GM23248 (cell line): ENCODE data around the gene NOTCH1. TPM values are rescaled to one million over a fixed set of nuclear protein-coding genes. Genes with fewer than 3 reads are reported as not detected.

ENCODE experiments used
- DNase-seq: peaks from one replicate; pipeline ENCODE4 v3.0.0-alpha.2; 2015
- H2AFZ ChIP-seq: fragments of 200-600 bp; sonication (generic); 2 replicates; pipeline ENCODE4 v1.6.1; 2016; ENCODE audit warnings: antibody characterized with exemption
- H3F3A ChIP-seq: fragments of 200-600 bp; sonication (generic); 2 replicates; pipeline ENCODE4 v1.6.1; 2016; ENCODE audit warnings: mild to moderate bottlenecking, antibody characterized with exemption, mixed run types; ENCODE audit not compliant: insufficient read depth
- H3K27ac ChIP-seq: fragments of 200-600 bp; sonication (generic); 2 replicates; pipeline ENCODE4 v1.5.1; 2016; ENCODE audit warnings: mild to moderate bottlenecking
- H3K27me3 ChIP-seq: fragments of 200-600 bp; sonication (generic); replicated peaks from 2 replicates; pipeline ENCODE4 v1.6.1; 2016; ENCODE audit warnings: mild to moderate bottlenecking; ENCODE audit not compliant: insufficient read depth
- H3K36me3 ChIP-seq: fragments of 200-600 bp; sonication (generic); 2 replicates; pipeline ENCODE4 v1.6.1; 2016; ENCODE audit warnings: low read depth, mild to moderate bottlenecking
- H3K4me1 ChIP-seq: fragments of 200-600 bp; sonication (generic); 2 replicates; pipeline ENCODE4 v1.6.1; 2016; ENCODE audit warnings: mild to moderate bottlenecking; ENCODE audit not compliant: insufficient read depth
- H3K4me2 ChIP-seq: fragments of 200-600 bp; sonication (generic); one replicate; pipeline ENCODE4 v1.6.1; 2016; ENCODE audit warnings: mild to moderate bottlenecking; ENCODE audit not compliant: unreplicated experiment
- H3K4me3 ChIP-seq: fragments of 200-600 bp; sonication (generic); 2 replicates; pipeline ENCODE4 v1.5.1; 2016; ENCODE audit warnings: mild to moderate bottlenecking
- H3K79me2 ChIP-seq: fragments of 200-600 bp; sonication (generic); 2 replicates; pipeline ENCODE4 v1.6.1; 2016; ENCODE audit warnings: mild to moderate bottlenecking; ENCODE audit not compliant: insufficient read depth
- H3K9ac ChIP-seq: fragments of 200-600 bp; sonication (generic); 2 replicates; pipeline ENCODE4 v1.6.1; 2016; ENCODE audit warnings: mild to moderate bottlenecking
- H3K9me2 ChIP-seq: fragments of 200-600 bp; sonication (generic); 2 replicates; pipeline ENCODE4 v1.6.1; 2016; ENCODE audit warnings: mixed run types, mild to moderate bottlenecking, moderate library complexity; ENCODE audit not compliant: insufficient read depth
- H3K9me3 ChIP-seq: fragments of 200-600 bp; sonication (generic); one replicate; pipeline ENCODE4 v1.6.1; 2017; ENCODE audit warnings: low read depth
- H4K20me1 ChIP-seq: fragments of 200-600 bp; sonication (generic); 2 replicates; pipeline ENCODE4 v1.6.0; 2016; ENCODE audit not compliant: insufficient read depth
- EZH2 ChIP-seq: fragments of 200-600 bp; sonication (generic); IDR thresholded peaks from 2 replicates; pipeline ENCODE4 v1.6.1; 2018; ENCODE audit warnings: antibody characterized with exemption, mild to moderate bottlenecking; ENCODE audit not compliant: insufficient read depth, poor library complexity, severe bottlenecking
- EZH2phosphoT487 ChIP-seq: fragments of 200-600 bp; sonication (generic); IDR thresholded peaks from 2 replicates; pipeline ENCODE4 v1.6.1; 2018; ENCODE audit warnings: antibody characterized with exemption, moderate library complexity, mild to moderate bottlenecking, low read depth; ENCODE audit not compliant: insufficient read depth
- WGBS, 2 experiments: methylation state at CpG; one replicate each; pipeline ENCODE4 v1.1.6; 2015 to 2017; ENCODE audit warnings: low lambda C conversion rate in 2 of 2, low coverage in 1 of 2; ENCODE audit errors: missing lambda C conversion rate in 2 of 2; 5-methylcytosine and 5-hydroxymethylcytosine counted together
- in situ Hi-C: fragments of 300-500 bp; cut with MboI; formaldehyde crosslinking; loops from 2 replicates; pipeline ENCODE4 v1.15.0; 2020
- polyA plus RNA-seq: library from polyadenylated mRNA; unstranded; fragments of >200 nt; fragmentation: Nextera tagmentation; extraction: Ambion mirVana; gene quantifications from 2 replicates; pipeline ENCODE4 v1.2.1, GENCODE V29; 2016
- total RNA-seq: library from RNA; depleted of rRNA; stranded (reverse); fragments of >200 nt; shearing (Covaris generic); gene quantifications from 2 replicates; pipeline ENCODE4 v1.2.3, GENCODE V29; 2014

Gene NOTCH1
- total and polyA plus RNA-seq, 2 experiments from 2014 or later = 1.5 to 5.7 TPM

- no peak overlapping the region for H3K9ac ChIP-seq
- no peak overlapping the region for H2AFZ ChIP-seq
- no peaks in the 10 kb centered on the region for H3K79me2 ChIP-seq
- H4K20me1 ChIP-seq = no peaks in the 10 kb centered on the region
- H3K36me3 ChIP-seq = no peaks in the 10 kb centered on the region
- H3K9me2 ChIP-seq = no peaks in the 10 kb centered on the region
- no peaks in the 10 kb centered on the region for H3K4me1 ChIP-seq
- no peak overlapping the region for H3K27ac ChIP-seq
- no peak overlapping the region for H3K4me2 ChIP-seq
- WGBS, 2 experiments = 90 to 93% methylated on average over 27 to 32 of the region's 35 CpGs
- DNase-seq = no peak
- in situ Hi-C loops = no loop called here
- H3F3A ChIP-seq = no peaks in the 10 kb centered on the region
- no peak for TF ChIP-seq EZH2phosphoT487
- no peak for TF ChIP-seq EZH2
- H3K27me3 ChIP-seq = no peaks in the 10 kb centered on the region
- no peaks in the 10 kb centered on the region for H3K9me3 ChIP-seq
- H3K4me3 ChIP-seq = no peak overlapping the region
Measured at GRCh38 chr9:136532799-136533774, 12.8 kb downstream of the NOTCH1 start.

GRCh38 chr9:136531904-136532798 is 13.7 kb downstream of the NOTCH1 start:
- Histone ChIP-seq H3K27me3 (no peaks in the 10 kb centered on the region), H3K9me2 (no peaks in the 10 kb centered on the region), H3K4me1 (no peaks in the 10 kb centered on the region), H2AFZ (no peak overlapping the region), H3K27ac (no peak overlapping the region), H3K4me3 (no peak overlapping the region), H3K79me2 (no peaks in the 10 kb centered on the region), H3K9ac (no peak overlapping the region), H4K20me1 (no peaks in the 10 kb centered on the region), H3K36me3 (no peaks in the 10 kb centered on the region), H3K9me3 (no peaks in the 10 kb centered on the region), H3F3A (no peaks in the 10 kb centered on the region), H3K4me2 (no peak overlapping the region)
- TF ChIP-seq EZH2 = no peak
- no peak for TF ChIP-seq EZH2phosphoT487
- WGBS, 2 experiments = 92 to 94% methylated on average over 33 to 37 of the region's 39 CpGs
- no peak for DNase-seq
- in situ Hi-C loops = no loop called here

- Histone ChIP-seq H2AFZ (no peak overlapping the region), H4K20me1 (no peaks in the 10 kb centered on the region), H3K4me1 (no peaks in the 10 kb centered on the region), H3K27ac (no peak overlapping the region), H3K4me2 (no peak overlapping the region), H3K36me3 (no peaks in the 10 kb centered on the region), H3K9me2 (no peaks in the 10 kb centered on the region), H3K27me3 (no peaks in the 10 kb centered on the region), H3K4me3 (no peak overlapping the region), H3K79me2 (no peaks in the 10 kb centered on the region), H3K9me3 (no peaks in the 10 kb centered on the region), H3K9ac (no peak overlapping the region), H3F3A (no peaks in the 10 kb centered on the region)
- in situ Hi-C loops = no loop called here
- 92 to 93% methylated on average over 34 to 36 of the region's 37 CpGs for WGBS, 2 experiments
- no peak for TF ChIP-seq EZH2phosphoT487
- TF ChIP-seq EZH2 = no peak
- DNase-seq = no peak
Measured at GRCh38 chr9:136531186-136531903, 14.5 kb downstream of the NOTCH1 start.

GRCh38 chr9:136530461-136531089 is 15.3 kb downstream of the NOTCH1 start:
- Histone ChIP-seq H3K4me2 (no peak overlapping the region), H3K4me1 (no peaks in the 10 kb centered on the region), H3K9me3 (no peaks in the 10 kb centered on the region), H3K9me2 (no peaks in the 10 kb centered on the region), H3K36me3 (no peaks in the 10 kb centered on the region), H3K4me3 (no peak overlapping the region), H3K79me2 (no peaks in the 10 kb centered on the region), H3F3A (no peaks in the 10 kb centered on the region), H3K27ac (no peak overlapping the region), H4K20me1 (no peaks in the 10 kb centered on the region), H2AFZ (no peak overlapping the region), H3K9ac (no peak overlapping the region), H3K27me3 (no peaks in the 10 kb centered on the region)
- WGBS, 2 experiments = 69 to 74% methylated on average over 20 of the region's 20 CpGs
- no peak for TF ChIP-seq EZH2phosphoT487
- no peak for TF ChIP-seq EZH2
- no peak for DNase-seq
- in situ Hi-C loops = no loop called here
